PFSK-1 (cell line): ENCODE results near the gene RNF215.

Source experiments
- FOXP2 ChIP-seq: optimal IDR thresholded peaks from 2 replicates; pipeline ENCODE3; 2011; ENCODE audit warnings: borderline replicate concordance, control low read depth, inconsistent platforms; ENCODE audit not compliant: insufficient read depth; ENCODE audit errors: extremely low read length, extremely low read depth
- POLR2AphosphoS5 ChIP-seq: IDR thresholded peaks from 2 replicates; pipeline ENCODE4 v1.6.1; 2012; ENCODE audit warnings: low read depth, mild to moderate bottlenecking, control low read depth, low read length, moderate library complexity
- SIN3A ChIP-seq: IDR thresholded peaks from 2 replicates; pipeline ENCODE4 v1.6.1; 2012; ENCODE audit warnings: mild to moderate bottlenecking, low read length, moderate library complexity, borderline replicate concordance; ENCODE audit not compliant: insufficient read depth
- TAF1 ChIP-seq: IDR thresholded peaks from 2 replicates; pipeline ENCODE4 v1.6.1; 2012; ENCODE audit warnings: low read length, control low read depth, borderline replicate concordance; ENCODE audit not compliant: insufficient read depth
- TF ChIP-seq, protein P1 (sequence below), 2 experiments: IDR thresholded peaks; 2 replicates each; pipeline versions ENCODE4 v1.6.1 to v1.8.0; 2011 to 2012; ENCODE audit warnings: low read depth in 2 of 2, low read length in 2 of 2, control low read depth in 1 of 2, inconsistent platforms in 1 of 2, mild to moderate bottlenecking in 1 of 2, moderate library complexity in 1 of 2; ENCODE audit not compliant: insufficient read depth in 1 of 2

The RNF215 gene

DNA sequence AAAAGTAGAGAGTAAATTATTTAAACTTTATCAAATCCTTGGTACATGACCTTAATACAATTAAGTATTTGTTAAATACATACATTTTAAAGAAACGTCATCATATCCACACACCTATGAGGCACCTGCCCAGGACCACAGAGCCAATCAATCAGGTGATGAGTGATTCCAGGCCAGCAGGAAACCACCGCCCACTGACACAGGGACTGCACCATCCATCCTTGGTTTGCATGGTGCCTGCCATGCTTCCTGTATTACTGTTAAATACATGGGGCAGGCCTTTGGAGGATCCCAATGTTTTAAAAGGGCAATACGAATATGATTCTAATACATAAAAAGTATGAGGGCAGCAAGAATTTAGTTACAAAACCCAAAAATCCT, 53.5 kb downstream of the RNF215 start:
- TF ChIP-seq, protein P1, sequence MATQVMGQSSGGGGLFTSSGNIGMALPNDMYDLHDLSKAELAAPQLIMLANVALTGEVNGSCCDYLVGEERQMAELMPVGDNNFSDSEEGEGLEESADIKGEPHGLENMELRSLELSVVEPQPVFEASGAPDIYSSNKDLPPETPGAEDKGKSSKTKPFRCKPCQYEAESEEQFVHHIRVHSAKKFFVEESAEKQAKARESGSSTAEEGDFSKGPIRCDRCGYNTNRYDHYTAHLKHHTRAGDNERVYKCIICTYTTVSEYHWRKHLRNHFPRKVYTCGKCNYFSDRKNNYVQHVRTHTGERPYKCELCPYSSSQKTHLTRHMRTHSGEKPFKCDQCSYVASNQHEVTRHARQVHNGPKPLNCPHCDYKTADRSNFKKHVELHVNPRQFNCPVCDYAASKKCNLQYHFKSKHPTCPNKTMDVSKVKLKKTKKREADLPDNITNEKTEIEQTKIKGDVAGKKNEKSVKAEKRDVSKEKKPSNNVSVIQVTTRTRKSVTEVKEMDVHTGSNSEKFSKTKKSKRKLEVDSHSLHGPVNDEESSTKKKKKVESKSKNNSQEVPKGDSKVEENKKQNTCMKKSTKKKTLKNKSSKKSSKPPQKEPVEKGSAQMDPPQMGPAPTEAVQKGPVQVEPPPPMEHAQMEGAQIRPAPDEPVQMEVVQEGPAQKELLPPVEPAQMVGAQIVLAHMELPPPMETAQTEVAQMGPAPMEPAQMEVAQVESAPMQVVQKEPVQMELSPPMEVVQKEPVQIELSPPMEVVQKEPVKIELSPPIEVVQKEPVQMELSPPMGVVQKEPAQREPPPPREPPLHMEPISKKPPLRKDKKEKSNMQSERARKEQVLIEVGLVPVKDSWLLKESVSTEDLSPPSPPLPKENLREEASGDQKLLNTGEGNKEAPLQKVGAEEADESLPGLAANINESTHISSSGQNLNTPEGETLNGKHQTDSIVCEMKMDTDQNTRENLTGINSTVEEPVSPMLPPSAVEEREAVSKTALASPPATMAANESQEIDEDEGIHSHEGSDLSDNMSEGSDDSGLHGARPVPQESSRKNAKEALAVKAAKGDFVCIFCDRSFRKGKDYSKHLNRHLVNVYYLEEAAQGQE (IDR thresholded peaks at IDR 0.05; ENCODE audit: insufficient read depth in 1 of 2, low read depth in 2 of 2, low read length in 2 of 2) = no peak
- TF ChIP-seq POLR2AphosphoS5 (no peak), SIN3A (no peak), FOXP2 (no peak), TAF1 (no peak)

DNA sequence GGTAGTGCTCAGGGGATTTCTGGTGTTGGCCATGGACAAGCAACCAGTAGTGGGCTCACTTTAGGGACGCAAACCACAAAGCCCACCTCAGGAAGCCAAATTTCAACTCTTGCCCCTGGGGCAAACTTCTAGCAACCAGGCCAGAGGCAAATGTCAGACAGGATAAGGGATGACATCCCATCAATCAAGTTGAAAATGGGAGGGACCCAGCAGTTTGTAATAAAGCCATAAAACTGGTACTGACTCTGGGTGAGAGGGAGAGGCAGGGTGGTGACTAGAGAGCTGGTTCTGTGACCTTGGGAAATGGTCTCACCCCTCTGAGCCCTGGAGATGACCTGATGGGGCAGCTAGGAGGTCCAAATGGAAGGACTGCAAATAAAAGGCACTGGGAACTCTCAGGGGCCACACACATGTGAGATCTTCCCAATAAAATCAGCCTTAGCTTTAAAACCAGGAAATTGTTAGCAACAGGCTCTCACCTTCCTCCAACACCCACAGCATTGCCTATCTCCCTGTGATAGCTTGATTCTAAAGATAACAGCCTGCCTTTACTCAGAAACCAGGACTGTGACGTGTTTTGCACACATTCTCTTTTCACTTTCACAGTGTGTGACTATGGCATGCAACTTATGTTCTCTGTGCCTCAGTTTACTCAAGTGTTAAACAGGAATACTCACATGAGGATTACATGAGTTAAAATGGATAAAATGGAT, 54.1 kb downstream of the RNF215 start:
- no peak for TF ChIP-seq POLR2AphosphoS5
- TF ChIP-seq FOXP2 = no peak
- TF ChIP-seq TAF1 = no peak
- TF ChIP-seq SIN3A = no peak
- TF ChIP-seq, protein P1 (IDR thresholded peaks at IDR 0.05; ENCODE audit: insufficient read depth in 1 of 2, low read depth in 2 of 2, low read length in 2 of 2) = no peak

DNA sequence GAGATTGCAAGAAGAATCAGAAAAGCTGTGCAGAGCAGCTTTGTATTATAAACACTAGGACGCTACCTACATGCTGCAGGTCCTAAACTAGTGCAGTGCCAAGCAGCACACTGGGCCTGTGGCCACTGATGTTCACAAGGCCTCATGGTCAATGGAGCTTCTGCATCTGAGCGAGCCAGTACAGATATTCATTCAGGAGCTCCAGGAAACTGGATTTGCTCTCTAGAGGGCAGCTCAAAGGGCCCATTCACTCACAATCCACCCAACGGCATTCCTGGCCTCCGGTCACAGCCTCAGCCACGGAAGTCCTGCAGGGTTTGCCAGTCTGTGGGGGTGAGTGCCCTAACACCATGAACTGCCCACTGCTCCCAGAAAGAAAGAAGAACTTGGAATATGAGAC, 54.7 kb downstream of the RNF215 start:
- TF ChIP-seq SIN3A = no peak
- TF ChIP-seq, protein P1 (IDR thresholded peaks at IDR 0.05; ENCODE audit: insufficient read depth in 1 of 2, low read depth in 2 of 2, low read length in 2 of 2) = no peak
- no peak for TF ChIP-seq POLR2AphosphoS5
- no peak for TF ChIP-seq FOXP2
- no peak for TF ChIP-seq TAF1
